A549 treated with CpdA at 1 μM for 4 hours (cell line): Measurements from ENCODE around the gene MLYCD. TPM values are rescaled to one million over a fixed set of nuclear protein-coding genes. Genes with fewer than 3 reads are reported as not detected.

Experiments used
- total RNA-seq: library from RNA; stranded (reverse); fragments of 200-300 nt; extraction: Qiagen RNA extraction; gene quantifications from 5 replicates; pipeline ENCODE4 v1.2.3, GENCODE V29; 2022; ENCODE audit warnings: low read depth

MLYCD gene
- 1.2 to 2.6 TPM (median 2.2 TPM) in 5 replicates for total RNA-seq

DNA sequence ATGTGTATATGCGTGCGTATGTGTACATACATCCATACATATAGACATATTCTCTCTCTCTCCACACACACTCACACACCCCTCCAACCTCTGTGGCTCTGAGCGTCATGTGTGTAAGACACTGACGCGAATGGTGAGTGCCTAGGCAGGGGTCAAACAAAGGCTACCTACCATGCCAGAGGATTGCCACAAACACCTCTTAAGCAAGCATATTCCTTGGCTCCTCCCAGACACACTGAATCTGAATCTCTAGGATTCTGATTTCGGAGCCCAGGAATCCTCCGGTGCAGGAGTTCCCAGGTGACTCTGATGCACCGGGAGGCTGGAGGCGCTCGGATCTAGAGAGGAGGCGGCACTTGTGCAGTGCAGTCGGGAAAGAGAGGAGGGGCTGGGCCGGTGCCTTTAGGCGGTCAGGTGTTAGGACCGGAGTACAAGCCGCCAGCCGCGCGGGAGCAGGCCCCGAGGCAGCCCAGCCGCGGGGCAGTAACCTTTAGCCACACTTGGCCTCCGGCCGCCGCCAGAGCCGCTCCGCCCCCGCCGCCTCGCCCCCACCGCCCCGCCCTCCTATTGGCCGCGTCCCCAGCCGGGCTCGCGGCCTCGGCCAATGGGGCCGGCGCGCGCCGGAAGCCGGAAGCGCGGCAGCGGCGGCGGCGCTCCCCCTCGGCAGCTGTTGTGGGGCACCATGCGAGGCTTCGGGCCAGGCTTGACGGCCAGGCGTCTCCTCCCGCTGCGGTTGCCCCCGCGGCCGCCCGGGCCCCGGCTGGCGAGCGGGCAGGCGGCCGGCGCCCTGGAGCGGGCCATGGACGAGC is at the start of gene MLYCD:
TSS of gene MLYCD (plus strand) at position 653 of the 809 bp plus-strand sequence. CDS start at position 683, 30 bp downstream.

DNA sequence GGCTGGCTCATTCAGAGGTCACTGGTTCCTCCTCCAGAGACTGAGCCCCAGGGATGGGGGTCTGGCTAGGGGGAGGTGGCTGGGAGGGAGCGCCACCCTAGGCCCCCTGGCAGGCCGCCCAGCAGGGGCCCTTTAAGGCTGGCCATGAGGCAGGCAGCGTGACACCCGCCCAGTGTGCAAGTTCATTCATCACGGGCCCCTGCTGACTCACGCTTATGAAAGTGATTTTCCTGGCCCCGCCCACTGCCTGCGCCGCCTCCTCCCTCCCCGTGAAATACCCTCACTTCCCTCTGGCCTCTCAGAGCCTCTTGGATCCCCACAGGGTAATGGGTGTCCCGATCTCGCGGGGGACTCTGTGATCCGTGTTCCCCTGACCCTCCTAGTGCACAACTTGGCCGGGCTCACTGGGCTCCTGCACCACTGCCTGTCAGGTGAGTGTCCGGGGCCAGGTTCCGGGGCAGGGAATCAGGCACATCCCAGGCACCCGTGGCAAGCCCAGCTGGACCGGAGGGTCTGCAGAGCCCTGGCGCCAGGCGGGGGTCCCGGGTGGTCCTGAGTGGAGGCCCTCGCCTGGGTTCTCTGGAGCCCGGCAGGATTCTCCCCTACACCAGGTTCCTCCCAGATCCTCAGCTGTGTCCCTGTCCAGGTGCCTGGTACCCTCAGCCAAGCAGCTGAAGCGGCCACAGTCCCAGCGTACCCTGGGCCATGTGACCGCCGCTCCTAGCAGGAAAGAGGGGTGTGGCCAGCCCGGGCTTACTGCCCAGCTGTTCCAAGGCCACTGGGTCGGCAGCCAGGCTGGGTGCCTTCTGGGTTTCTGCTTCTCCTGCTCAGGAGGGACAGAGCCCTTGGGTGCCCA is 54.3 kb downstream of the MLYCD start, which contains the start of gene OSGIN1:
TSS of gene OSGIN1 (plus strand) at position 301 of the 856 bp plus-strand sequence. CDS start 4,432 bp downstream, outside the sequence.

GRCh38 chr16:83967838-83968305 is 69.0 kb downstream of the MLYCD start, which contains the start of gene NECAB2:
TSS of gene NECAB2 (plus strand) at chr16:83968244. CDS start at chr16:83968649, 405 bp downstream.

Other genes with a start within 250 kb of the MLYCD start
- gene HSBP1, start 91.1 kb upstream of the MLYCD start, total RNA-seq, result 149 to 214 TPM (median 182 TPM) in 5 replicates
- gene OSGIN1, start 54.1 kb downstream of the MLYCD start, total RNA-seq, result 26.7 to 64.3 TPM (median 38.3 TPM) in 5 replicates
- gene NECAB2, start 69.1 kb downstream of the MLYCD start, total RNA-seq, result 2.1 to 4.5 TPM (median 2.9 TPM) in 5 replicates
- not detected in 5 replicates for gene SLC38A8, start 143.7 kb downstream of the MLYCD start, total RNA-seq
- 42.3 to 48.9 TPM (median 46.1 TPM) in 5 replicates for gene MBTPS1, start 217.8 kb downstream of the MLYCD start, total RNA-seq
- gene HSDL1, start 246.1 kb downstream of the MLYCD start, total RNA-seq, result 17.2 to 18.7 TPM (median 18.1 TPM) in 5 replicates
- gene DNAAF1, start 246.2 kb downstream of the MLYCD start, total RNA-seq, result 0.09 to 0.50 TPM (median 0.19 TPM) in 5 replicates